Lung (tissue), 12 donors: Measurements from ENCODE around the gene TSR1. TPM values are rescaled to one million over a fixed set of nuclear protein-coding genes. Genes with fewer than 3 reads are reported as not detected.

Experiments
- ATAC-seq: fragments of 200-7000 bp; cut with Tn5 transposase; one replicate; pipeline ENCODE4 v1.9.1; 2020; ENCODE audit warnings: moderate number of reproducible peaks; ENCODE audit not compliant: insufficient read depth, low FRiP score
- DNase-seq, 3 donors: peaks; one replicate each; pipeline ENCODE4 v3.0.0-alpha.2; 2013 to 2017
- H3K27ac ChIP-seq, 2 donors: one replicate each; pipeline ENCODE4 v1.5.1; 2013; ENCODE audit warnings: mild to moderate bottlenecking in 2 of 2, moderate library complexity in 2 of 2, control low read depth in 1 of 2, inconsistent platforms in 1 of 2, low read depth in 1 of 2, low read length in 1 of 2
- H3K27me3 ChIP-seq, 3 donors: one replicate each; pipeline ENCODE4 v1.5.1; 2013; ENCODE audit warnings: low read length in 2 of 3; ENCODE audit not compliant: control insufficient read depth in 3 of 3, insufficient read depth in 3 of 3
- H3K36me3 ChIP-seq, 4 donors: one replicate each; pipeline ENCODE4 v1.5.1; 2013; ENCODE audit warnings: low read length in 4 of 4, mild to moderate bottlenecking in 1 of 4, moderate library complexity in 1 of 4; ENCODE audit not compliant: control insufficient read depth in 4 of 4, insufficient read depth in 4 of 4
- H3K4me1 ChIP-seq, 5 donors: one replicate each; pipeline ENCODE4 v1.5.1; 2013; ENCODE audit warnings: low read length in 5 of 5, mild to moderate bottlenecking in 2 of 5, moderate library complexity in 1 of 5; ENCODE audit not compliant: control insufficient read depth in 5 of 5, insufficient read depth in 5 of 5
- H3K4me3 ChIP-seq: one replicate; pipeline ENCODE4 v1.5.1; 2013; ENCODE audit warnings: mild to moderate bottlenecking, control low read depth, moderate library complexity
- H3K9ac ChIP-seq, 2 donors: one replicate each; pipeline ENCODE4 v1.5.1; 2013; ENCODE audit warnings: low read length in 2 of 2, control low read depth in 1 of 2; ENCODE audit not compliant: insufficient read depth in 1 of 2
- H3K9me3 ChIP-seq, 4 donors: one replicate each; pipeline ENCODE4 v1.5.1; 2013; ENCODE audit warnings: low read length in 3 of 4, mild to moderate bottlenecking in 1 of 4, moderate library complexity in 1 of 4; ENCODE audit not compliant: control insufficient read depth in 4 of 4, insufficient read depth in 3 of 4
- WGBS, 2 donors: extraction: QIAGEN DNeasy Blood & Tissue Kit; methylation state at CpG; one replicate each; pipeline ENCODE4 v1.1.7; 2013; 5-methylcytosine and 5-hydroxymethylcytosine counted together
- polyA plus RNA-seq, 2 donors: library from polyadenylated mRNA; stranded (reverse); fragments of 200-250 nt; gene quantifications; one replicate each; pipeline ENCODE4 v1.2.1, GENCODE V29; 2013
- total RNA-seq, 2 donors: library from RNA; depleted of rRNA in 1 of 2; stranded (reverse); fragments of >200 nt in 1 of 2; gene quantifications; one replicate each; pipeline ENCODE4 v1.2.1, GENCODE V29; 2014 to 2021
- TF ChIP-seq, protein P1 (sequence below): IDR thresholded peaks from 2 replicates; pipeline ENCODE4 v1.5.1; 2012; ENCODE audit warnings: mild to moderate bottlenecking; ENCODE audit errors: control extremely low read depth, extremely low read depth
- donor health status: control.
- donor health status: control.
- donor health status: Bipolar disorder and iron deficiency.
- donor health status: healthy.
- donor health status: DM: yes; HTN: yes; CAD: no.

The TSR1 gene
- total and polyA plus RNA-seq, 4 donors = 11.8 to 24.1 (median 19.4) TPM

DNA sequence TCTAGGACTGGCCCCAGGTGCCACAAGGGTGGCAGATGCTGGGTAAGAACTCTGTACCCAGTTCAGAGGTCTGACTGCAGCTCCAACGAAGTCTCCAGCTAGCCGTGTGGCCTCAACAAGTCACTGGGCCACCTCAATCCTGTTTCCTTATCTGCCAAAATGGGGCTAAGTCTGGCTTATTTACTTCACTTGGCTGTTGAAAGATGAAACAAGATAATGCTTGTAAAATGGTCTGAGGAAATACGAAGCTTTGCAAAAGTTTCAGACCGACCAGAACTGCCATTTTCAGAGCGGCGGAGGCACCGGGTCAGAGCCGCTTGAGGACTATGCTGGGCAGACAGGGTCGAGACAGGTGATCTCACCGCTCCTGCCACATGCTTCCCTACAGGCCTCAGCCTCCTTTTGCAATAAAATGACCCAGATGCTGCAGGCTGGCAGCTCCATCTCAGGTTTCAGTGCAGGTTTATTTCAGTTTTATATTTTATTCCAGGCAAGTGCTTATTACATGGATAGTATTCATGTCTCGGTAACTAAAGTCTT lies 47.4 kb upstream of the TSR1 start:
- Histone ChIP-seq H3K36me3 (peaks cover 3 to 59% (median 13%) of the 10 kb centered on the region in 4 donors), H3K4me3 (no peak overlapping the region), H3K9ac (no peak overlapping the region), H3K27me3 (no peaks in the 10 kb centered on the region), H3K27ac (no peak overlapping the region), H3K4me1 (peaks cover 0 to 14% (median 0%) of the 10 kb centered on the region in 5 donors), H3K9me3 (no peaks in the 10 kb centered on the region)
- no peak for DNase-seq
- no peak for ATAC-seq
- TF ChIP-seq, protein P1, sequence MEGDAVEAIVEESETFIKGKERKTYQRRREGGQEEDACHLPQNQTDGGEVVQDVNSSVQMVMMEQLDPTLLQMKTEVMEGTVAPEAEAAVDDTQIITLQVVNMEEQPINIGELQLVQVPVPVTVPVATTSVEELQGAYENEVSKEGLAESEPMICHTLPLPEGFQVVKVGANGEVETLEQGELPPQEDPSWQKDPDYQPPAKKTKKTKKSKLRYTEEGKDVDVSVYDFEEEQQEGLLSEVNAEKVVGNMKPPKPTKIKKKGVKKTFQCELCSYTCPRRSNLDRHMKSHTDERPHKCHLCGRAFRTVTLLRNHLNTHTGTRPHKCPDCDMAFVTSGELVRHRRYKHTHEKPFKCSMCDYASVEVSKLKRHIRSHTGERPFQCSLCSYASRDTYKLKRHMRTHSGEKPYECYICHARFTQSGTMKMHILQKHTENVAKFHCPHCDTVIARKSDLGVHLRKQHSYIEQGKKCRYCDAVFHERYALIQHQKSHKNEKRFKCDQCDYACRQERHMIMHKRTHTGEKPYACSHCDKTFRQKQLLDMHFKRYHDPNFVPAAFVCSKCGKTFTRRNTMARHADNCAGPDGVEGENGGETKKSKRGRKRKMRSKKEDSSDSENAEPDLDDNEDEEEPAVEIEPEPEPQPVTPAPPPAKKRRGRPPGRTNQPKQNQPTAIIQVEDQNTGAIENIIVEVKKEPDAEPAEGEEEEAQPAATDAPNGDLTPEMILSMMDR = no peak
- WGBS, 2 donors = 92 to 93% methylated on average over 11 of the region's 11 CpGs

DNA sequence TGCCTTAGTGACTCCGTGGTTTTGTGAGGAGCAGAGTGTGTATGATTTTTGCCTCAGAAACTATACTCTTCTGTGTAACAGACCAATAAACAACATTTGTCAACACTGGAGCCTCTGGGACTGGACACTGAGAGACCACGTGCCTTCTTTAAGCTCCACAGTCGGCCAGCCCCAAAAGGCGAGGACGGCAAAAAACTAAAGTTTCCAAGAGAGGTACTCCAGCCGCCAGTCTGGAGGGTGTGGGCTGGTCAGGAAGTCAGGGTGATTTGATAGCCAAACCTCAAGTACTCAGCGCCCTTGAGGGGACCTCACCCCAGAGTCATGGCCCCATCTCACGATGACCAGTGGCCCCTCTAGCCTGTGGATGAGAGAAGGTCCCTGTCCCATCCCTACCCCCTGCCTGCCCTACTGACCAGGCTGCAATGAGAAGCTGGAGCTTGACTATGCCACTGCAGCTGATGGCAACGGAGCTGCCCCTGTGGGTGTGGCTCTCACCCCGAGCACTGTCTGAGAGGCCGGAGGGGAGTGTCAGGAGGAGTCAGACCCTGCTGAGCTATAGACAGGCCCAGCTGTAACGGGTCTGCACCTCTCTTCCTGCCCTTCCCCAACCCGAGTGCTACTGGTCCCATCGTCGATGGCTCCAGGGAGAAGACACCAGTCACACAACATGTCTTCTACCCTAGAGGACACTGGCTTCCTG lies 44.8 kb upstream of the TSR1 start:
- TF ChIP-seq, protein P1 = no peak
- Histone ChIP-seq H3K36me3 (peaks cover 3 to 54% (median 9%) of the 10 kb centered on the region in 4 donors), H3K27ac (no peak overlapping the region), H3K9ac (no peak overlapping the region), H3K4me1 (peaks cover 0 to 10% (median 0%) of the 10 kb centered on the region in 5 donors), H3K4me3 (no peak overlapping the region), H3K27me3 (no peaks in the 10 kb centered on the region), H3K9me3 (no peaks in the 10 kb centered on the region)
- 66 to 82% methylated on average over 15 of the region's 15 CpGs for WGBS, 2 donors
- DNase-seq = no peak
- no peak for ATAC-seq

GRCh38 chr17:2380226-2380922 lies 44.1 kb upstream of the TSR1 start:
- Histone ChIP-seq H3K9ac (no peak overlapping the region), H3K36me3 (peaks cover 0 to 53% (median 5%) of the 10 kb centered on the region in 4 donors), H3K27ac (no peak overlapping the region), H3K4me3 (no peak overlapping the region), H3K27me3 (no peaks in the 10 kb centered on the region), H3K9me3 (no peaks in the 10 kb centered on the region), H3K4me1 (peaks cover 0 to 10% (median 0%) of the 10 kb centered on the region in 5 donors)
- DNase-seq (no peak), ATAC-seq (no peak)
- 83 to 88% methylated on average over 16 of the region's 16 CpGs for WGBS, 2 donors
- TF ChIP-seq, protein P1 = no peak
